GM18520 (cell line): ENCODE measurements around the gene FSHR.

Experiments used
- ATAC-seq: cut with Tn5 transposase; IDR thresholded peaks from one replicate; pipeline ENCODE4 v1.9.1; 2021; ENCODE audit not compliant: unreplicated experiment

Gene FSHR

GRCh38 chr2:49111456-49111855 is 42.9 kb downstream of the FSHR start:
- no peak for ATAC-seq

- ATAC-seq, result no peak
Observed at GRCh38 chr2:49111006-49111405, 43.3 kb downstream of the FSHR start.

- no peak for ATAC-seq
Observed at GRCh38 chr2:49110571-49110970, 43.7 kb downstream of the FSHR start.

GRCh38 chr2:49108851-49109250 is 45.5 kb downstream of the FSHR start:
- ATAC-seq, result no peak

GRCh38 chr2:49108436-49108835 is 45.9 kb downstream of the FSHR start:
- ATAC-seq, result no peak

- ATAC-seq, result no peak
Observed at GRCh38 chr2:49105506-49105905, 48.8 kb downstream of the FSHR start.

GRCh38 chr2:49102146-49102545 is 52.2 kb downstream of the FSHR start:
- no peak for ATAC-seq

- no peak for ATAC-seq
Observed at GRCh38 chr2:49080681-49081080, 73.6 kb downstream of the FSHR start.

GRCh38 chr2:49070716-49071115 is 83.6 kb downstream of the FSHR start:
- ATAC-seq, result no peak

- ATAC-seq, result no peak
Observed at GRCh38 chr2:49069829-49070228, 84.5 kb downstream of the FSHR start.

GRCh38 chr2:49068613-49069012 is 85.7 kb downstream of the FSHR start:
- no peak for ATAC-seq

GRCh38 chr2:49067971-49068370 is 86.3 kb downstream of the FSHR start:
- ATAC-seq, result no peak

- ATAC-seq, result no peak
Observed at GRCh38 chr2:49053156-49053555, 101.2 kb downstream of the FSHR start.

GRCh38 chr2:49050265-49050664 is 104.0 kb downstream of the FSHR start:
- no peak for ATAC-seq

- ATAC-seq, result no peak
Observed at GRCh38 chr2:49049161-49049560, 105.2 kb downstream of the FSHR start.

- no peak for ATAC-seq
Observed at GRCh38 chr2:49045083-49045482, 109.2 kb downstream of the FSHR start.

GRCh38 chr2:49044350-49045079 is 109.8 kb downstream of the FSHR start:
- no peak for ATAC-seq

GRCh38 chr2:49043405-49043982 is 110.8 kb downstream of the FSHR start:
- no peak for ATAC-seq

- no peak for ATAC-seq
Observed at GRCh38 chr2:49042488-49042887, 111.8 kb downstream of the FSHR start.

GRCh38 chr2:49041061-49041460 is 113.3 kb downstream of the FSHR start:
- no peak for ATAC-seq

- no peak for ATAC-seq
Observed at GRCh38 chr2:49037197-49037596, 117.1 kb downstream of the FSHR start.

- ATAC-seq, result no peak
Observed at GRCh38 chr2:49035481-49035880, 118.8 kb downstream of the FSHR start.
